Measurements from ENCODE around the gene SLC25A36. TPM values are rescaled to one million over a fixed set of nuclear protein-coding genes. Genes with fewer than 3 reads are reported as not detected.

Gene SLC25A36
- total RNA-seq, 2 experiments from 2014 or later = 71.8 to 81.3 TPM

GRCh38 chr3:141006344-141006743 is 64.7 kb downstream of the SLC25A36 start:
- Histone ChIP-seq H4K20me1 (ENCODE audit: insufficient read depth, low read length) (no peaks in the 10 kb centered on the region), H3K9me3 (ENCODE audit: low read length) (no peaks in the 10 kb centered on the region), H3K79me2 (ENCODE audit: insufficient read depth, low read depth, low read length) (no peaks in the 10 kb centered on the region), H3K4me2 (ENCODE audit: low read length) (no peak overlapping the region), H3K4me1 (ENCODE audit: insufficient read depth, low read length, poor library complexity, severe bottlenecking) (no peaks in the 10 kb centered on the region), H3K27ac (ENCODE audit: low read depth, low read length, poor library complexity, severe bottlenecking) (no peak overlapping the region), H3K36me3 (ENCODE audit: insufficient read depth, low read length) (no peaks in the 10 kb centered on the region), H3K4me3 (ENCODE audit: low read depth, low read length, poor library complexity, severe bottlenecking) (no peak overlapping the region), H2AFZ (ENCODE audit: low read length) (no peak overlapping the region), H3K9me2 (ENCODE audit: insufficient read depth, low read length) (no peaks in the 10 kb centered on the region)
- no peak for DNase-seq (ENCODE audit: low spot score)
- BruUV-seq (replicated peaks) = no TSS peak
- TF ChIP-seq EZH2phosphoT487 (IDR thresholded peaks at IDR 0.05; ENCODE audit: borderline replicate concordance, low read depth, low read length) (no peak), CTCF (conservative IDR thresholded peaks at IDR 0.05; ENCODE audit: low read length) (no peak)
- ChIA-PET CTCF (ENCODE audit: unreplicated experiment) (no interaction called here), POLR2A (interaction anchor here (0.6 to 1.3 kb wide), 4 partner anchors 44 to 1385 kb away, joined by 3 read pairs; no protein-coding TSS in a partner anchor)
- intact Hi-C loops (cut with micrococcal nuclease; ENCODE audit: unreplicated experiment) = no loop called here

DNA sequence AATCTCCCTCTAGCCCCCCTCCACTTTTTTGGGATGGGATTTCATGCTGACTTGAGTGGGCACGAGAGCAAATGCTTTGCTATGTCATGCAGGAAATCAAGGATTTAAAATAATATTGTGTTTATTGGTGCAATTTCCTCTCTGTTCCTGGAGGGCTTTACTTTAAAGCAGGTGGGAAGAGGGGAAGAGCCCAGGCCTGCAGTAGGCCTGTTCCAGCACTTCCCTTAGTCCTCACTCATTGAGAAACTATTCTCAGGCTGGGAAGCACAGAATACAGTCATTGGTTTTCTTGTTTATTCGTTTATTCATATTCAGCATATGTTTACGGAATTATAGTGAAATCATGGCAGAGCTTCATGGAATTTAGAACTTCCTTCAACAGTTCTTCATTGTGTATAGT is 67.9 kb downstream of the SLC25A36 start:
- intact Hi-C loops (cut with micrococcal nuclease; ENCODE audit: unreplicated experiment) = no loop called here
- no peak overlapping the region for H3K4me3 ChIP-seq (ENCODE audit: low read depth, low read length, poor library complexity, severe bottlenecking)
- DNase-seq (ENCODE audit: low spot score) = no peak
- no TSS peak for BruUV-seq (replicated peaks)
- no peaks in the 10 kb centered on the region for H4K20me1 ChIP-seq (ENCODE audit: insufficient read depth, low read length)
- TF ChIP-seq CTCF (conservative IDR thresholded peaks at IDR 0.05; ENCODE audit: low read length) (no peak), EZH2phosphoT487 (IDR thresholded peaks at IDR 0.05; ENCODE audit: borderline replicate concordance, low read depth, low read length) (no peak)
- no peaks in the 10 kb centered on the region for H3K79me2 ChIP-seq (ENCODE audit: insufficient read depth, low read depth, low read length)
- no peak overlapping the region for H2AFZ ChIP-seq (ENCODE audit: low read length)
- H3K9me2 ChIP-seq (ENCODE audit: insufficient read depth, low read length) = no peaks in the 10 kb centered on the region
- no peaks in the 10 kb centered on the region for H3K9me3 ChIP-seq (ENCODE audit: low read length)
- H3K4me2 ChIP-seq (ENCODE audit: low read length) = no peak overlapping the region
- ChIA-PET POLR2A (no interaction called here), CTCF (ENCODE audit: unreplicated experiment) (interaction anchor here (1.2 kb wide), 1 partner anchor 11 kb away, joined by 3 read pairs; no protein-coding TSS in a partner anchor)
- no peaks in the 10 kb centered on the region for H3K36me3 ChIP-seq (ENCODE audit: insufficient read depth, low read length)
- H3K4me1 ChIP-seq (ENCODE audit: insufficient read depth, low read length, poor library complexity, severe bottlenecking) = no peaks in the 10 kb centered on the region
- no peak overlapping the region for H3K27ac ChIP-seq (ENCODE audit: low read depth, low read length, poor library complexity, severe bottlenecking)

DNA sequence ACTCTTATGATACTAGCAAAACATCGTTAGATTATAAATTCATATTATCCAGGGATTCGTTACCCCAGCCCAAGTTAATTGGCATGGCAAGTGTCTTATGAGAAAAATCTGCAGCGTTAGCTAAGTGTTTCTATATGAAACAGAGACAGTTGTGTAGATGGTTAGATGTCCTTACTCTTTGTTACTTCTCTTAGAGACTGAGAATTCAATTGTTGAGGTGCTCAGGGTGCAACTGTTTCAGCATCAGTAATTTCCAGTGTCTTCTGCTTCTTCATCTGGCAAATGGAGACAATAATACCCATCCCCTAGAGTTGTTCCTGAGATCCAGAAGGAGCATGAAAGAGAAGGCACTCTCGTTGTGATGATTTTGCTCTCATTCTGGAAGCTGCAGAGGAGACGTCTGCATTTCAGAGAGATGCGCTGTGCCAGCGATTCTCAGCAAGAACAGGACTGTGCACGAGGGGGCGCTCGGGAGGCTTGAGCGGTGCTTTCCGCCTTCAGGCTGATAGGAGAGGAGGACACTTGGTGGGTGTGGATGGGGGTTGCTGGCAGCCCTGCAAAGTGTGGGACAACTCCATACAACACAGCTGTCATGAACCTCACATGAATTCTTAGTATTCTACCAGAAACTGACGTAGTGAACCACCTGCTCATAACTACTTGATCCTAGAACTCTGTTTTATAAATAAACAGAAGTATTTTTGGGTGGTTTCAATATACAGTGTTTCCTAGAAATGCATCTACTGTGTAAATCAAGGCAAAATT is 69.8 kb downstream of the SLC25A36 start:
- H3K4me3 ChIP-seq (ENCODE audit: low read depth, low read length, poor library complexity, severe bottlenecking) = no peak overlapping the region
- H3K27ac ChIP-seq (ENCODE audit: low read depth, low read length, poor library complexity, severe bottlenecking) = no peak overlapping the region
- intact Hi-C loops (cut with micrococcal nuclease; ENCODE audit: unreplicated experiment) = no loop called here
- DNase-seq (ENCODE audit: low spot score) = peak; percentile 64
- H3K79me2 ChIP-seq (ENCODE audit: insufficient read depth, low read depth, low read length) = no peaks in the 10 kb centered on the region
- H3K9me2 ChIP-seq (ENCODE audit: insufficient read depth, low read length) = no peaks in the 10 kb centered on the region
- ChIA-PET CTCF (ENCODE audit: unreplicated experiment) (no interaction called here), POLR2A (interaction anchor here (0.9 kb wide), 1 partner anchor 176 kb away, joined by 7 read pairs; no protein-coding TSS in a partner anchor)
- no TSS peak for BruUV-seq (replicated peaks)
- H2AFZ ChIP-seq (ENCODE audit: low read length) = no peak overlapping the region
- H3K4me2 ChIP-seq (ENCODE audit: low read length) = no peak overlapping the region
- no peaks in the 10 kb centered on the region for H3K4me1 ChIP-seq (ENCODE audit: insufficient read depth, low read length, poor library complexity, severe bottlenecking)
- H3K36me3 ChIP-seq (ENCODE audit: insufficient read depth, low read length) = no peaks in the 10 kb centered on the region
- no peaks in the 10 kb centered on the region for H3K9me3 ChIP-seq (ENCODE audit: low read length)
- TF ChIP-seq CTCF (conservative IDR thresholded peaks at IDR 0.05; ENCODE audit: low read length) (peak; percentile 90), EZH2phosphoT487 (IDR thresholded peaks at IDR 0.05; ENCODE audit: borderline replicate concordance, low read depth, low read length) (no peak)
- H4K20me1 ChIP-seq (ENCODE audit: insufficient read depth, low read length) = no peaks in the 10 kb centered on the region
